Stimulated activated CD4-positive, alpha-beta T cell treated with anti-CD3 and anti-CD28 coated beads, Interleukin-12 subunit alpha, Interleukin-12 subunit beta, amount 100 ng/mL, for 48 hours (primary cell): ENCODE measurements around the gene BMAL2.

ENCODE experiments used
- DNase-seq, 3 donors: peaks; one replicate each; pipeline ENCODE4 v3.0.0-alpha.2; 2020; ENCODE audit warnings: low read depth in 2 of 3, low spot score in 1 of 3

BMAL2 gene

DNA sequence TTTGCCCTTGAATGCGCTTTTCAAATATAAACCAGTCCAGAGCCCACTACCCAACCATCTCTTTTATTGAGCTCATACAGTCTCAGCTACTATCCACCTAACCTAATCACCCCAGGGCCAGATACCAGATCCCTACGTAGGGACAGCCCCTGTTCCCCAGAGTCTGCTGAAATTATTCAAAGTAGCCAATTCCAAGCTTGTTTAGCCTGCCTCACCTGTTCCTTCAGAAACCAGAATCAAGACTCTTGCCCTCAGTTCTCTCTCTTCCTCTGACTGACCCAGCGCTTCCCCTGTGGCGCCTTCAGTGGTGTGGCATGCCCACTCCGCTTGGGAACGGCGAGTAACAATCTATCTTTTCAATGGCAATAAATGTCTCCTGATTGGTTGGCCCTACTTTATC, 18.8 kb downstream of the BMAL2 start:
- no peak for DNase-seq

- DNase-seq = no peak
Observed at GRCh38 chr12:27355486-27355885, 22.9 kb downstream of the BMAL2 start.

DNA sequence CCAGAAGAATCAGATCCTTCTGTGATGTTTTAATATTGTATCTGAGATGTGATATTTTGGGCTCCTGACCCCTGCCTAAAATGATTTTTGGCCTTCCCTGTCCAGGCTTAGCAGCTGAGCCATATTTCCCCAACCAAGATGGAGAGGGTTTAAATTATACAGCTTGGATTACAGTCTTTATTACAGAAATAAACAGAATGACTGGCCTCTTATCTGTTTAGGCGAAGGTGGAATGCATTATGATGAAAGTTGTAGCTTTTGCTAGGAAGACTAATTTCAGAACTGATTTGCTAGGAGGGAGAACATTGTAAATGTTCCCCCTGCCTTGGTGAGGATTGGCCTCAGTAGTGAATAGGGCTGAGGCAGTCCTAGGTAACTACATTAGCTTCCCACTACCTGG, 23.3 kb downstream of the BMAL2 start:
- DNase-seq = no peak

GRCh38 chr12:27359578-27360340, 27.1 kb downstream of the BMAL2 start:
- DNase-seq = no peak

DNA sequence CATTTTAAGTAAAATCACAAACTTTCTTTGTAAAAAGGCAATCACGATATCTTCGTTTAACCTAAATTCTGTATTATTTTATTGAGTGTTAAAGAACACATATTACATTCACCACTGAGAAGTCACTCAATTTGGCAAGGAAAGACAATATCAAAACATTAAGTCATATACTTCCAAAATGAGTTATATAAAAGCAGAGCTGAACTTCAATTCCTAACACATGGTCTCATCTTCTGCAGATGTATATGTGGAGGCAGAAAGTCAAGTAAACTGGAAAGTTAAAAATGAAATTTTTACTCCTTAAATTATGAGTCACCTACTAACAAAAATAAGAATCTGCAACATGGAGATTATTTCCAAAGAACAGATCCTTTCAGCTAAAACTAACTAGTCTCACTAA, 28.7 kb downstream of the BMAL2 start:
- no peak for DNase-seq

DNA sequence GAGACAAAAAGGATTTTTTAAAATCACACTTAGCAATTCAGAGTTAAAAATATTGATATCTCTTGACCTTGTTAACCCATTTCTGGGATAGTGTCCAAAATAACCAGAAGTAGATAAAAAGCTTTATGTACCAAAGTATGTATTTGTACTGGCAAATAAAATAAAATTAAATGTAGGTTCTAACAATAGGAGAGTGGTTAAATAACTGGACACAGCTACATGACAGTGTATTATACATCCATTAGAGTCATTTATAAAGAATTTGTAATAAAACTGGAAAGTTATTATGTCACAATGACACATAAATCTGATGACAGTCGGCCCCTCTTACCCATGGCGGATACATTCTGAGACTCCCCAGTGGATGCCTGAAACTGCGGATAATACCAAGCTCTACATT, 34.0 kb downstream of the BMAL2 start:
- DNase-seq = no peak

GRCh38 chr12:27367078-27367477, 34.4 kb downstream of the BMAL2 start:
- DNase-seq = no peak

- DNase-seq = no peak
Observed at GRCh38 chr12:27382171-27382795, 49.6 kb downstream of the BMAL2 start.
